Measurements from ENCODE around the gene COQ8A. TPM values are rescaled to one million over a fixed set of nuclear protein-coding genes. Genes with fewer than 3 reads are reported as not detected.
"Not testable (repeated sequence)": the region's sequence is repeated elsewhere in the genome, so short reads cannot be mapped to it uniquely, and the experiment has no call there.

Gene COQ8A
- total RNA-seq, 2 experiments from 2014 or later, result 18.1 to 18.5 TPM

- DNase-seq, result no peak
- no peaks in the 10 kb centered on the region for H3K36me3 Mint-ChIP-seq (ENCODE audit: low read depth)
- POLR2A ChIA-PET, result interaction anchor here (1.5 kb wide), 1 partner anchor 34 kb away, joined by 3 read pairs; no protein-coding TSS in a partner anchor
- no peaks in the 10 kb centered on the region for H3K4me1 Mint-ChIP-seq
- H3K27ac Mint-ChIP-seq, result no peak overlapping the region
- H3K27me3 Mint-ChIP-seq, result no peaks in the 10 kb centered on the region
- CTCF ChIA-PET, result no interaction called here
- H3K4me3 Mint-ChIP-seq, result no peak overlapping the region
- no peaks in the 10 kb centered on the region for H3K9me3 Mint-ChIP-seq
Measured at GRCh38 chr1:226904772-226905171, 35.3 kb upstream of the COQ8A start.

- Mint-ChIP-seq H3K36me3 (ENCODE audit: low read depth) (no peaks in the 10 kb centered on the region), H3K27ac (no peak overlapping the region), H3K4me3 (no peak overlapping the region), H3K27me3 (no peaks in the 10 kb centered on the region), H3K4me1 (no peaks in the 10 kb centered on the region), H3K9me3 (no peaks in the 10 kb centered on the region)
- DNase-seq, result no peak
- ChIA-PET CTCF (no interaction called here), POLR2A (interaction anchor here (1.1 kb wide), 1 partner anchor 25 kb away, joined by 3 read pairs; no protein-coding TSS in a partner anchor)
Measured at GRCh38 chr1:226908419-226908818, 31.7 kb upstream of the COQ8A start.

- CTCF ChIA-PET, result no interaction called here
- H3K36me3 Mint-ChIP-seq (ENCODE audit: low read depth), result no peaks in the 10 kb centered on the region
- POLR2A ChIA-PET, result no interaction called here
- no peak overlapping the region for H3K27ac Mint-ChIP-seq
- H3K27me3 Mint-ChIP-seq, result no peaks in the 10 kb centered on the region
- DNase-seq, result no peak
- no peaks in the 10 kb centered on the region for H3K9me3 Mint-ChIP-seq
- no peak overlapping the region for H3K4me3 Mint-ChIP-seq
- no peaks in the 10 kb centered on the region for H3K4me1 Mint-ChIP-seq
Measured at GRCh38 chr1:226908913-226909312, 31.2 kb upstream of the COQ8A start.

- CTCF ChIA-PET, result interaction anchor here (0.7 to 1.3 kb wide), 5 partner anchors 11 to 242 kb away, joined by 3 to 4 read pairs (median 3); no protein-coding TSS in a partner anchor
- H3K4me1 Mint-ChIP-seq, result peaks cover 19% of the 10 kb centered on the region
- no peaks in the 10 kb centered on the region for H3K27me3 Mint-ChIP-seq
- H3K27ac Mint-ChIP-seq, result no peak overlapping the region
- H3K36me3 Mint-ChIP-seq (ENCODE audit: low read depth), result no peaks in the 10 kb centered on the region
- H3K4me3 Mint-ChIP-seq, result no peak overlapping the region
- POLR2A ChIA-PET, result interaction anchor here (1.0 to 2.1 kb wide), 2 partner anchors 27 to 30 kb away, joined by 4 to 7 read pairs; partner anchors contain the start of gene COQ8A
- peak; percentile 42 for DNase-seq
- H3K9me3 Mint-ChIP-seq, result no peaks in the 10 kb centered on the region
Measured at GRCh38 chr1:226912587-226913176, 27.4 kb upstream of the COQ8A start.

- Mint-ChIP-seq H3K27me3 (no peaks in the 10 kb centered on the region), H3K9me3 (no peaks in the 10 kb centered on the region), H3K4me1 (peaks cover 19% of the 10 kb centered on the region), H3K27ac (no peak overlapping the region), H3K36me3 (ENCODE audit: low read depth) (no peaks in the 10 kb centered on the region), H3K4me3 (no peak overlapping the region)
- no peak for DNase-seq
- ChIA-PET CTCF (interaction anchor here (1.0 to 1.5 kb wide), 2 partner anchors 31 to 289 kb away, joined by 4 to 5 read pairs; no protein-coding TSS in a partner anchor), POLR2A (interaction anchor here (1.4 kb wide), 1 partner anchor 24 kb away, joined by 14 read pairs; the partner anchor contains the start of gene COQ8A)
Measured at GRCh38 chr1:226915672-226915995, 24.5 kb upstream of the COQ8A start.

- no peaks in the 10 kb centered on the region for H3K9me3 Mint-ChIP-seq
- no peak for DNase-seq
- no peaks in the 10 kb centered on the region for H3K27me3 Mint-ChIP-seq
- CTCF ChIA-PET, result interaction anchor here (1.5 kb wide), 1 partner anchor 32 kb away, joined by 4 read pairs; no protein-coding TSS in a partner anchor
- no peak overlapping the region for H3K4me3 Mint-ChIP-seq
- POLR2A ChIA-PET, result no interaction called here
- H3K4me1 Mint-ChIP-seq, result peaks cover 19% of the 10 kb centered on the region
- H3K27ac Mint-ChIP-seq, result no peak overlapping the region
- no peaks in the 10 kb centered on the region for H3K36me3 Mint-ChIP-seq (ENCODE audit: low read depth)
Measured at GRCh38 chr1:226916497-226916896, 23.6 kb upstream of the COQ8A start.

GRCh38 chr1:226919587-226919986, 20.5 kb upstream of the COQ8A start:
- H3K4me1 Mint-ChIP-seq, result peaks cover 13% of the 10 kb centered on the region
- H3K4me3 Mint-ChIP-seq, result no peak overlapping the region
- DNase-seq, result no peak
- H3K27me3 Mint-ChIP-seq, result no peaks in the 10 kb centered on the region
- H3K27ac Mint-ChIP-seq, result no peak overlapping the region
- ChIA-PET POLR2A (interaction anchor here (2.0 kb wide), 1 partner anchor 20 kb away, joined by 9 read pairs; no protein-coding TSS in a partner anchor), CTCF (no interaction called here)
- no peaks in the 10 kb centered on the region for H3K9me3 Mint-ChIP-seq
- no peaks in the 10 kb centered on the region for H3K36me3 Mint-ChIP-seq (ENCODE audit: low read depth)

- ChIA-PET POLR2A (interaction anchor here (2.0 kb wide), 1 partner anchor 19 kb away, joined by 9 read pairs; no protein-coding TSS in a partner anchor), CTCF (no interaction called here)
- Mint-ChIP-seq H3K27ac (no peak overlapping the region), H3K9me3 (no peaks in the 10 kb centered on the region), H3K27me3 (no peaks in the 10 kb centered on the region), H3K4me1 (peaks cover 10% of the 10 kb centered on the region), H3K36me3 (ENCODE audit: low read depth) (no peaks in the 10 kb centered on the region), H3K4me3 (no peak overlapping the region)
- no peak for DNase-seq
Measured at GRCh38 chr1:226919995-226920394, 20.1 kb upstream of the COQ8A start.

GRCh38 chr1:226920446-226920894, 19.6 kb upstream of the COQ8A start:
- no peak for DNase-seq
- ChIA-PET POLR2A (no interaction called here), CTCF (no interaction called here)
- Mint-ChIP-seq H3K4me3 (no peak overlapping the region), H3K4me1 (peaks cover 5% of the 10 kb centered on the region), H3K27ac (no peak overlapping the region), H3K9me3 (no peaks in the 10 kb centered on the region), H3K27me3 (no peaks in the 10 kb centered on the region), H3K36me3 (ENCODE audit: low read depth) (no peaks in the 10 kb centered on the region)

GRCh38 chr1:226921504-226921903, 18.6 kb upstream of the COQ8A start:
- H3K4me1 Mint-ChIP-seq, result no peaks in the 10 kb centered on the region
- H3K27me3 Mint-ChIP-seq, result no peaks in the 10 kb centered on the region
- H3K36me3 Mint-ChIP-seq (ENCODE audit: low read depth), result no peaks in the 10 kb centered on the region
- no peak overlapping the region for H3K4me3 Mint-ChIP-seq
- no peaks in the 10 kb centered on the region for H3K9me3 Mint-ChIP-seq
- H3K27ac Mint-ChIP-seq, result no peak overlapping the region
- DNase-seq, result no peak
- POLR2A ChIA-PET, result no interaction called here
- CTCF ChIA-PET, result no interaction called here

- H3K4me3 Mint-ChIP-seq; H3K27me3 Mint-ChIP-seq; H3K36me3 Mint-ChIP-seq (ENCODE audit: low read depth); CTCF ChIA-PET; H3K27ac Mint-ChIP-seq; H3K4me1 Mint-ChIP-seq; H3K9me3 Mint-ChIP-seq; DNase-seq: not testable (repeated sequence)
- POLR2A ChIA-PET, result interaction anchor here (1.3 kb wide), 1 partner anchor 47 kb away, joined by 4 read pairs; no protein-coding TSS in a partner anchor
Measured at GRCh38 chr1:226929260-226930111, 10.6 kb upstream of the COQ8A start.

GRCh38 chr1:226934483-226935237, 5.4 kb upstream of the COQ8A start:
- ChIA-PET CTCF (no interaction called here), POLR2A (no interaction called here)
- Mint-ChIP-seq H3K27me3 (peaks cover 3% of the 10 kb centered on the region), H3K4me3 (no peak overlapping the region), H3K27ac (no peak overlapping the region), H3K36me3 (ENCODE audit: low read depth) (peaks cover 12% of the 10 kb centered on the region), H3K4me1 (peaks cover 18% of the 10 kb centered on the region), H3K9me3 (peaks cover 24% of the 10 kb centered on the region)
- no peak for DNase-seq

All from activated CD4-positive, alpha-beta memory T cell treated with anti-CD3 and anti-CD28 coated beads, Interleukin-2, amount 10 ng/mL, durations not matched to agents 7 days and 5 days (primary cell).